Stimulated activated CD4-positive, alpha-beta T cell treated with anti-CD3 and anti-CD28 coated beads, Interleukin-2, amount 100 ng/mL, for 48 hours (primary cell): ENCODE results near the gene CERS6.
"Not testable (repeated sequence)": the region's sequence is repeated elsewhere in the genome, so short reads cannot be mapped to it uniquely, and the experiment has no call there.

Experiments used
- DNase-seq, 2 donors: peaks; one replicate each; pipeline ENCODE4 v3.0.0-alpha.2; 2020

CERS6 gene

DNA sequence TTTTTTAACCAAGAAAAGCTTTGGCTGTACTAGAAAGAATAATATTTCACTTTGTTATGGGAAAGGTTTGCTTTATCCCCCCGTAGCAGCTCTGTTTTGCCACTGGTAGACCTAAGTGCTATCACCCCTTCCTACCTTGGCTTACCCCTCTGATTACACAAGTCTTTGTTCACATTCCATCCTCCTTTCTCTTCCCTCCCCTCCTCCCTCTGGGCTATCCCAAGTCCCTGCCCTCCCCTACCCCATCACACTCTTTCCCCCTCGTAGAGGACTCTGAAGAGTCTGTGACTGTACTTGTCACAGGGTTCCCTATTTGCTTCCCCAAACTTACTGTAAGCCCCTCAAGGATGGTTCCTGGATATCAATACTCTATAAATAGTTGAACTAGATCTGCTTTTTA, 193.5 kb downstream of the CERS6 start:
- no peak for DNase-seq

DNA sequence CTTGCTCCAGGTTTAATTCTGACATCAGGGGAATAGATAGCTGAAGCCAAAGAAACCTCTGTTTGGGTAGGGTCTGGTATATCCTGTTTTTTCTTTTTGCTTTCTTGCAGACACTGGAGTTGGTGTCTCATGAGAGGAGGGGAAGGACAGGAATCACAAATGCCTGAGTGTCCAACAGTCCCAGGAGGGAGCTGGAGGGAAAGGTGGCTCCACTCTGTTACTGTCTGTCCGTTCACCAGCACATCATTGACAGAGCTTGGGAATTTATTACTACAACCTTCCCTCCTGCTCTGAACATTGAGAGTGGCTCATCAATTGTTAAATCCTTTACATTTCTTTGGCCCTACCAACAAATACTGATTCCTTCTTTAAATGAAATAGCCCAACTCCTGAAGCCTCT, 194.1 kb downstream of the CERS6 start:
- no peak for DNase-seq

DNA sequence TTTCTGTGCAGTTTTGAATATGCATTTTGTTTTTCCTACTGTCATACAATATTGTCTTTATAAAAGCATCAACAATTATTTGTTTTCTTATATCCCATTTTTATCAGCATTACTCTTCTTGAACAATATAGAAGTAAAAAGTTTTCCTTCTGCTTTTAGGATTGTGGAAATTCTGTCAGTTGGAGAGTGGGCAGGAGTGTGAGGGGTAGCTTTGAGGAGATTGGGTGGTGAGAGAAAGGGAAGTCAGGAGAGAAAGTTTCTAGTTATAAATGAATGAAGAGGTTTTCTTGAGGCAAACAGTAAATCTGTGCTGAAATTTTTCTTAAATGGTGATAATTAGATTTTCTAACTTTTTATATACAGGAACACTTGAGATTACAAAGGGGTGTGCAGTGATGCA, 194.7 kb downstream of the CERS6 start:
- no peak for DNase-seq

DNA sequence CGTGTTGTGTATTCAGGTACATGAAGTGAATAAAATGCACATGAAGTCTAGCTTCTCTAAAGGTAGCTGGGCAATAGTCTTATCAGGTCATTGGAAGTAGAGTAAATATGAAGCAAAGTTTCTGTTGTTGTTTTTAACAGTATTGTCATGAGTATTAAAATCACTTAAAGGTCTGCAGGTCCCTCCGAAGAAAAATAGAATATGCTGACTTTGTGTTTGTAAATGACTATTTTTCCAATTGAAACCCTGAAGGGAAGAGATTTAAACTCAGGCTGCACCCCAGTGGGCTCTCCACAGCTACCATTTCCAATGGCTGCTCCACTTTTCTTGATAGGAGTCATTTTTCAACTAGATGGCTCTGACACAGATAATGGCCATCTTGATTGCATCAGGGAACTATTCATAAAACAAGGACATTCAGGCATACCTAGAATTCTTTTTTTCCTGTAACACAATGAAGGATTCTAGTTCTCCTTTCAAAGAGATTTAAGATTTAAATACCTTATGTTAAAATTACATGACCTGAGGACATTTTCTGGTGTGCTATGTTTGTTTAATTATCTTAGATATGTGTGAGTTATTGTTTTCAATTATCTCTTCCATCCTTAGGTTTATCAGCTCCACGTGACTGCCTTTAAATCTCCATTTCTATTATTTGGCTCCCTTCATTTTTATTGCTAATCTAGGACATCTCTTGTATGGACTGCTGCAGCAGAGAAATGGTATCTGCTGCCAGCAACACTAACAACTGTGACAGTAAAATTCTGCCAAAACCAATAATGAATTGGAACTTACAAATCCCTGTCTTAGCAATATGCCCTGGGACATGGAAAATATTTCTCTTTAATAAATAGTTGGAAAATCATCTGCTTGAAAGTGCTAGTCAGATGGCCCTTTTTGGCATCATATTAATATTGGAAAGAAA, 197.2 kb downstream of the CERS6 start:
- DNase-seq = no peak

DNA sequence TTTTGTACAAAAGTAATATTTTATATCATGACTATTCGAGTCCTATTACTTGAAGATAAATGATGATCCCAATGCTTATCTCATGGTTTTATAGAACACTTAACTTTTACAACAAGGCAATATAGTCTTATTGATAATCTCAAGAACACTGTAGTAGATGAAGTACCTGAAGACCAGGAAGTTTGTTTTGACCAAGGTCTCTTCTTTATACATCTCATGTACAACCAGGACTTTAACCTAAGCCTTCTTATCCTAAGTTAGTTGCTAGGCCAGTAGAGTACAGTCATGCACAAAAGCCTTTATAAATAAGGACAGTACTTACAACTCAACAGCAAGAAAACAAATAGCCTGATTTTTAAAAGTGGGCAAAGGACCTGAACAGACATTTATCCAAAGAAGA, 198.6 kb downstream of the CERS6 start:
- no peak for DNase-seq

DNA sequence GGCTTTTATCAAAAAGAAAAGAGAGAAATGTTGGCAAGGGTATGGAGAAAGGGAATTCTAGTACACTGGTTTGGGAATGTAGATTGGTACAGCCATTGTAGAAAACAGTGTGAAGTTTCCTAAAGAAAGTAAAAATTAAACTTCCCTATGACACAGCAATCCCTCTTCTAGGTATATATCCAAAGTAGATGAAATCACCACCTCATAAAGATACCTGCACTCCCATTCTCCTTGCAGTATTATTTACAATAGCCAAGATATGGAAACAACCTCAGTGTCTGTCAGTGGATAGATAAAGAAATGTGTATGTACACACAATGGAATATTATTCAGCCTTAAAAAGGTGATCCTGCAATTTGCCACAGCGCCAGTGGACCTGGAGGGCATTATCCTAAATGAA, 199.1 kb downstream of the CERS6 start:
- no peak for DNase-seq

DNA sequence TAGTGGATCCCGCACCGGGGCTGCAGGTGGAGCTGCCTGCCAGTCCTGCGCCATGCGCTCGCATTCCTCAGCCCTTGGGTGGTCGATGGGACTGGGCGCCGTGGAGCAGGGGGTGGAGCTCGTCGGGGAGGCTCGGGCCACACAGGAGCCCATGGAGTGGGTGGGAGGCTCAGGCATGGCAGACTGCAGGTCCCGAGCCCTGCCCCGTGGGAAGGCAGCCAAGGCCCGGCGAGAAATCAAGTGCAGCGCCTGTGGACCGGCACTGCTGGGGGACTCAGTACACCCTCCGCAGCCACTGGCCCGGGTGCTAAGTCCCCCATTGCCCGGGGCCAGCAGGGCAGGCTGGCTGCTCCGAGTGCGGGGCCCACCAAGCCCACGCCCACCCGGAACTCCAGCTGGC, 201.3 kb downstream of the CERS6 start:
- not testable (repeated sequence) for DNase-seq

DNA sequence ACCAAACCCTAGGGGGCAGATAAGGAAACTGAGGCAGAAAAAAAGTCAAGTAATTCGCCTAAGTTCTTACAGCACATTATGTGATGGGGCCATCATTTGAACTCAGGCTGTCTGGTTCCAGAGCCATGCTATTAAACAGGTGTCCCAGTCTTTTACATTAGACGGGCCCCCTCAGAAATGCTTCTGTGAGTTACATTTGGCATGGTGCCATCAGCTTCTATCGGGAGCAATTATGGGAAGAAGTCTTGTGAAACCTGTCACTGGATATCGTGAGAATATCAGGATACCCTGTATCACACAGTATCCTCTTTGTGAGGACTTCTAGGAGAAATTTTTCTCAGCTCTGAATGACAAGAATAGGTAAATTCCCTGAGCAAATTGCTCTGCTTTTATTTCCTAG, 202.6 kb downstream of the CERS6 start:
- no peak for DNase-seq

DNA sequence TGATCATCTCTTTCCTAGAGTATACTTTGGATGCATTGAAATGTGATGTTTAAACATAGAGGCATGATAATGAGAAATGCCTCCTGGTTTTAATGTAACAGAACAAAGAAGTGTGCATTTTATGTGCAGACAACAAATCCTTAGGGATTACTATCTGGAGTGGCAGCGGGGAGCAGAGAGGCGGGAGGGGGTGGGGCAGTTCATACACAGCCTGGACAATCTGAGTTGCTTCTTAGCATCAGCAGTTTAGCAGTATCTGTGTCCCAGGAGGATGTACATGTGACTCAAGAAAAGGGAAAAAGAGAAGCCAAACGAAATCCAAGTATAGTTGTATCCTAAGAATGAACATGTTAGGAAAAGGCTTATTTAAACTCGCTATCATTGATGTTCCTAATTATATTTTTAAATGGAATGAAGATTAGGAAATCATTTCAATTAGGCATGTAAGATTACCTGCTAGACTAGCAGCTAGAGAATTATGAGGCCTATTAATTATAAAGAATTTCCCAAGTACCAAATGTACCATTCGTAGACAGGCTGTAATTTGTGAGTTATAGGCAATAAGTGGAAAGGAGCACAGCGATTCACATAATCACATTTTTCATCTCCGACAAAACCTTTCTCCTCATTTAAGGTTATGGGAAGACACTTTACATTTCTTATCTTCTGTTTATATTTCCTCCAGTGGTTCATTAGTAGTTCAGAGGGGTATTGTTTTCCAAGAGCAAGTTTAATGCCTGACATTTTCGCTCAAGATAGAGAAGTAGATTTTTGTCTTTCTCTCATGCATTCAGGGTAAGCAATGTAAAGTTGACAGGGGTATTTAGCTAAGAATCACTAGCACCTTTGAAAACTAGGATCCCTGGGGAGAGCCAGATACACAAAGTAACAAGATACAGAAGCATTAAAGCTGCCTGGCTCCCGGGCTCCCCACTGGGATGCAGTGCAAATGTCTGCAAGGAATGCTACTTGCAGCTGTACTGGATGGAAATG, 205.1 kb downstream of the CERS6 start:
- no peak for DNase-seq

DNA sequence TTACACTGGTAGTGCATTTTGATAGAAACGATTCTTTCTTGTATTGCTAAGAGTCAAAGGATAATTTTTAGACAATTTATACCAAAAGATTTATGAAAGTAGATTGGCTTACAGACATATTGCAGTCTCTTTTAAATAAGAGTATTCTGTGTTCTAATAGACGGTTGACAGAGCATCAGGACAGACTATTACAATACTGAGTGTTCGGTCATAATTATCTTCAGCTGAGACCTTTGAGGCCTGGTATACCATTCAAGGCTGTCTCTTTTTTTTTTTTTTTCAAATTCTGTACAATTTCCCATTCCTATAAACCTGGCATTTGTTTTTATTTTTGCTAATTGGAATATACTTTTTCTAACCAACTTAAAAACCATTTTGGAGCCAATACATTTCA, 205.8 kb downstream of the CERS6 start:
- no peak for DNase-seq

DNA sequence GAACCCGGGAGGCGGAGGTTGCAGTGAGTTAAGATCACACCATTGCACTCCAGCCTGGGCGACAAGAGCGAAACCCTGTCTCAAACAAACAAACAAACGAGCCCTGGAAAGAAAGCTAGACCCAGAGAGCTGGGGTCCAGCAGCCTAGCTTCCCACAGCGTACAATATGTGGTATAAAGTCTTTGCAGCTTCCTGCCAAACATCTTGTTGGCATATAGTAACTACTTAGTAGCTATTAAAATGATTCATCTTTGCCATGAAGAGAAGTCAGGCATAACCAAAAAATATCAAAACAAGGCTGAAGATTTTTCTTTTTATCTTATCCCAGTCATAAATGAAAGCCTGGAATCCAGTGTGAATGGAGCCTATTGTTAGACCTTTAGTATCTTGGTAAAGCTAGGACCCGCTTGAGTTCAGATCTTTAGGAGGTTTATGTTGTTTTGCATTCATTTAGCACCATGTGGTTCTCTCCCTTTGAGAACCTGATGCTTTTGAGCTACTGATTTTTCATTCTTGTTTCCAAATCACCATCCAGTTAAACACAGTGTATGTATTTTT, 206.7 kb downstream of the CERS6 start:
- DNase-seq = no peak

DNA sequence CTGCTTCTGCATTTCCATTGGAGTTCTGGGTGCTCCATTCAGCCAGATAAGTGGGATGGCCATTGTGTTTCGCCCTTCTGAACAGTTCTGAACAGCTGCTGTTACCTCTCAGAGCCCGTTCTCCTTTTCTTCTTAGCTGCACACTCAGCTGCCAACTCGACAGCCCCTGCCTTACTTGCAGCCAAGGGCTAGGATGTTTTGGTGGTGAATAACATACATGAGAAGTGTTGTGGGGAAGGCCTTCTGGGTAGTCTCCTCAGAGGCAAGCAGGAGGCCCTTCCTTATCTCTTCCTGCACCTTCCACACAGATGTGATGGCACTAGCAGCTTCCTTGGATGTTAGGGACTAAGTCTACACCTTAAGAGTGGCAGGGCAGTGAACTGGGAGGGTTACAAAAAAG, 207.9 kb downstream of the CERS6 start:
- DNase-seq = no peak

DNA sequence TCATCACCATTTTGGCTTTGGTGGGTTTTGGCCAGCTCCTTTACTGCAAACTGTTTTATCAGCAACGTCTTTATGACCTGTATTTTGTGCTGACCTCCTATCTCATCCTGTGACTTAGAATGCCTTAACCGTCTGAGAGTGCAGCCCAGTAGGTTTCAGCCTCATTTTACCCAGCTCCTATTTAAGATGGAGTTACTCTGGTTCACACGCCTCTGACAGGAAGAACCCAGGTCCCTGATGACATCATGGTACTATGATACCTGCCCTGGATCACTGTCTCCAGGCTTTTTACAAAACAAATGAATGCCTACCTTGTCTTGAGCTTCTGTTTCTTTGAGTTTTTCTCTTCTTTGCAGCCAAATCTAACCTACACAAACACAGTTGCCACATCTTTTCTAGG, 208.6 kb downstream of the CERS6 start:
- DNase-seq = not testable (repeated sequence)

DNA sequence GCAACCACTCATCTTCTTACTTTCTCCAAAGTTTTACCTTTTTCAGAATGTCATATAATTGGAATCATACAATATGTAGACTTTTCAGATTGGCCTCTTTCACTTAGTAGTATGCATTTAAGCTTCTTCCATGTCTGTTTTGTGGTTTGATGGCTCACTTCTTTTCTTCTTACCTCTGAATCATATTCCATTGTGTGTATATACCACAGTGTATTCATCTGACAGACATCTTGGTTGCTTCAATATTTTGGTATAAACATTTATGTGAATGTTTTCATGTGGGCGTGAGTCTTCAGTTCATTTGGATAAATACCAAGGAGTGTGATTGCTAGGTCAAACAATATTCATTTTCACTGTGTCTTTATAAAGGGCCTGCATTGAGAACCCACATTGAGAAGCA, 210.3 kb downstream of the CERS6 start:
- no peak for DNase-seq

DNA sequence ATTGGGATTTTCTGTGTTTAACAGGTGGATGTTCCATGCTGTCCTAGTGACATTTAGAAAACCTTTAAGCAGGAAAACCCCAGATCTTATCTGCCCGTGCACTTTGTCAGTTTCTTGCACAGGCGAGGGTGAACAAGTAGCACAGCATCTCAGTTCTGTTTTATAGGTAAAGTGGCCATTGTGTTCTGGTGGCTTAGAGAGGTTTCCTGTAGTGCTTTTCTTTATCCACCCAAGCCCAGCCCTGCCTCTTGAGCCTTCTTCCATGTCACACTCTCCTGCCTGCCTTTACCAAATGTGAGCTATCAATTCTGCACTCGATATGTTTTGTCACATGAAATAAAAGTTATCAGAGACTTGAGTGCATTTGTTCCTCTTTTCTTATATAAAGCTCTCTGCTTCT, 211.1 kb downstream of the CERS6 start:
- DNase-seq = no peak

DNA sequence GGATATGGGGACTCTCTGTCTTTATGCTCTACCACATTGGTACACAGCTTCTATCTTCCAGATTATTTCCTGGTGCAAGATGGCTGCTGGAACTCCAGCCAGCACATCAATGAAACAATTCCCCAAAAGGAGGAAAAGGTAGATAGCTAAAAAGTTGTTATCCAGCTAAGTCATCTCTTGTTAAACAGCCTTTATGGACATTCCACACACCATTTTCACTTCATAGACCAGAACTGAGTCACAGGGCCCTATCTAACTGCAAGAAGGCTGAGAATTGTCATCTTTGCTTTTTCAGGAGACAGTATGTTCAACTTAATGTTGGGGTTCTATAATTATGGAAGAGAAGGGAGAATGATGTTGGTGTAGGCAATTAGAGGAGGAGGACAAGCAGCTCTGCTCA, 213.1 kb downstream of the CERS6 start:
- DNase-seq = no peak

DNA sequence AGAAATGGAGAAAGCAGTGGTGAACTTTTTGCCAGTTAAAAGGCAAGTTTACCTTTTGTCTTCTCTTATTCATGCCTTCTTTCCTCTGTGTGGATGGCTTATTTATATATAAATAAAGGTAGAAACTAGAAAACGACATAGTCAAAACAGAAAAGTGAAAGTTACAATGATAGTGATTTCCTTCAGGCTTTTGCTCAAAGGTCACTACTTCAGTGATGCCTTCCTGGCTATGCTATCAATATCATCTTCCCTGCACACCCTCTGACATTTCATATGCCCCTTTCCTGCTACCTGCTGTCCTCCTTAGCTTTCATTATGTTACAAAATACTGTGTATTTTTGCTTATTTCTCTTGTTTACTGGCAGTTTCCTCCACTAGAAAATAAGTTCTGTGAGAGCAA, 214.4 kb downstream of the CERS6 start:
- no peak for DNase-seq

DNA sequence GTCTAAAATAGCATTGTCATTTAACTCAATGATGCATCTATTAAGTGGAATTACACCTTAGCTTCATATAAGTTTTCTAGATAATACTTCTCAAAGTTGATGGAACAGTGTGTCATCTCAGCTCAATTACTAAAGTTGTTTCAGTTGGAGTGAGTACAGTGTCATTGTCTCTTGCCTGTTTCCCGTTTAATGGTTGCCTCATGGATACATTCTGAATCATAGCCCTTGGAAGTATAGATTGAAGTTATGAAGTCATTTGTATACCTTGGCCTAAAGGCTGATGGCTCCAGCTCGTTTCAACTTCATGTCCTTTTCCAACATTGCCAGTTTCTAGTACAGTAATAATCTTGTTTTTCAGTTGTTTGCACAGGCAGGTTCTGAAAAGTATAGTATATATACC, 215.9 kb downstream of the CERS6 start:
- DNase-seq = no peak

DNA sequence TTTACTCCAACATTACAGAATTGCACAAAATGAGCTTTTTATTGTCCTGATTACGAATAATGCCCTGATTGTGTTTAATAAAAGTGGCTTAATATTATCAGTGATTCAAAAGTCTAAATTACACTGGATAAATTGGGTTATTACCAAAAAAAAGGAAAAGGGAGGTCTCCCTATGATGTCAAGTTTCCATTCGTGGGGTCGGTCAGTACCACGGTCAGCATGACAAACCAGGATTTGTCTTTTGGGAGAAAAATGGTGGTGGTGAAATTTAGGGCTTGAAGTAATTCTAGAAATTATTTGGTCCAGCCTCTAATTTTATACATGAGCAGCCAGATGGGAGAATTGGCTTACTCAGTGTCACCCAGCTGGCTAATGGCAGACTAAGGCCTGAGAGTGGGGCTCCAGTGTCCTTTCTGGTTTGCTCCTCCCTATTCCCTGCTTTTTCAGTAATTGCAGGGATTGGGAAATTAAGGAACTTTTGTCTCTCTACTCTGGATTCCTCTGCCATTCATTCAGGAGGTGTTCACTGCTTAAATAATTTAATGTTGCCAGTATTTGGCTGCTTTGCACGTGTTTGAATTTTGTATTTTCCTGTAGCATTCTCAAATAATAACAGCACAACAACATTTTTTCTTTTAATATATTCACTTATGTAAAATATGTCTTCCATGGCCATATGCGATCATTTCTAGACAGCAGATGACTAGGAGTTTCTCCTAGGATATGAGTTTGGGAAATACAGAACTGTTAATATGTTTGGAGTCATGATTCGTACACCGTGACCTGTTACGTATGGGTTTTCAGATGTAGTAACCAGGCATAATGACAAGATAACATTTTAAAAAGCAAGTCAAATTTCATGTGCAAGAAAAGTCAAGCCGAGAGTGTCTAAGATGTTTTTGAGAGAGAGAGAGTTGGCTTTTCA, 217.5 kb downstream of the CERS6 start:
- no peak for DNase-seq

DNA sequence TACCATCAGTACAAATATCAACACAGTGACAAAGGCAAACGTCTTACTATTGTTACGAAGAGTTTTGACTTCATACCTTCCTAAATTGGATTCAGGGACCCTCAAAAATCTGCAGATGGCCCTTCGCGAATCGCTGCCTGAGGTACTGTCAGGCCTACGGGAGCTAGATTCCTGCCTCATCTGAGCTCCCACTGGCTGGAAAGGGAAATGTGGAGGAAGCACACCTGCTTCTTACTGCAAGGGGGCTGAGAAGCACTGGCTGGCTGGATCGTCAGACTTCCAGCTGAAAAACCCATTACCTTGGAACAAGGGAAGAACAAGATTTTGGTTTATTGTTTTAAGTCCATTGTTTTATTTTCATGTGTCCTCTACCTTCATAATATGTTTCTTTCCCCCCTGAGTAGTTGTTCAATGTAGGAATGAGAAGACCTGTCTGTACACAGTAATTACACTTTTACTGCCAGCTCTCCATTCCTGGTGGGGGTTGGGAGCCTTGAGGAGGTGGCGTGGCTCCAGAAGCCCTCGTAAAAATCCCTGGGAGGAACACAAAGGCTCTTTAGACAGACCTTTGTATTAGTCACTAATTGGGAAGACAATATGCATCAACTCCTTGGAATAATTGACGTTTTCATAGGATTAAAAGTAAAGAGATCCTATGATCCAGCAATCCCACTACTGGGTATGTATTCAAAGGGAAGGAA, 222.2 kb downstream of the CERS6 start:
- DNase-seq = no peak

DNA sequence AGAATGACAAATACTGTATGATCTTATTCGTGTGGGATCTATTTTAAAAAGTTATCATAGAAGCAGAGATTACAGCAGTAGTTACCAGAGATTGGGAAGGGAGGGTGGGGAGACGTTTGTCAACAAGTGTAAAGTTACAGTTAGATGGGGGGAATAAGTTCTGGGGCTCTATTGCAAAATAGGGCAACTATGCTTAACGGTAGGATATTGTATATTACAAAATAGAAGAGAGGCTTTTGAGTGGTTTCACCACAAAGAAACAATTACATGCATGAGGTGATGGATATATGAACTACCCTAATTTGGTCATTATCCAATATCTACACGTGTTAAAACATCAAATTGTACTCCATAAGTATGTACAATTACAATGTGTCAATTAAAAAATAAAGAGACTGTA, 223.0 kb downstream of the CERS6 start:
- no peak for DNase-seq
